Bronchial epithelial cell (primary cell): Measurements from ENCODE around the gene SLC7A6OS. TPM values are rescaled to one million over a fixed set of nuclear protein-coding genes. Genes with fewer than 3 reads are reported as not detected.

Experiments used
- DNase-seq: peaks from one replicate; pipeline ENCODE4 v3.0.0-alpha.2; 2010; ENCODE audit warnings: low read depth
- FAIRE-seq: peaks from 2 replicates; lab custom pipeline; 2011; peaks lifted over from hg19 to GRCh38; lab: Jason Lieb, UNC
- H3K27me3 ChIP-seq: 2 replicates; pipeline ENCODE4 v1.5.1; 2011; ENCODE audit warnings: low read length; ENCODE audit not compliant: control insufficient read depth, insufficient read depth
- H3K36me3 ChIP-seq: 2 replicates; pipeline ENCODE4 v1.5.1; 2011; ENCODE audit warnings: low read length; ENCODE audit not compliant: control insufficient read depth, insufficient read depth
- H3K4me3 ChIP-seq: 2 replicates; pipeline ENCODE4 v1.5.1; 2011; ENCODE audit warnings: mild to moderate bottlenecking, low read depth, low read length, control low read depth
- CTCF ChIP-seq: IDR thresholded peaks from 2 replicates; pipeline ENCODE4 v1.5.1; 2011; ENCODE audit warnings: mild to moderate bottlenecking, moderate library complexity, low read length, control low read depth, inconsistent platforms; ENCODE audit not compliant: insufficient read depth, severe bottlenecking
- total RNA-seq: library from RNA; depleted of rRNA; stranded (reverse); fragments of >200 nt; gene quantifications from 2 replicates; pipeline ENCODE4 v1.2.1, GENCODE V29; 2014

Gene SLC7A6OS
- total RNA-seq, 1 donor from 2014 or later = 17.4 TPM

GRCh38 chr16:68284847-68285246 lies 25.9 kb downstream of the SLC7A6OS start:
- Histone ChIP-seq H3K27me3 (no peaks in the 10 kb centered on the region), H3K36me3 (peaks cover 9% of the 10 kb centered on the region), H3K4me3 (no peak overlapping the region)
- FAIRE-seq (no peak), DNase-seq (no peak)
- no peak for TF ChIP-seq CTCF

- Histone ChIP-seq H3K36me3 (peaks cover 9% of the 10 kb centered on the region), H3K4me3 (no peak overlapping the region), H3K27me3 (no peaks in the 10 kb centered on the region)
- no peak for TF ChIP-seq CTCF
- no peak for DNase-seq
- no peak for FAIRE-seq
These were observed 26.7 kb downstream of the SLC7A6OS start for GRCh38 chr16:68283801-68284598.

- no peak for TF ChIP-seq CTCF
- DNase-seq = no peak
- H3K36me3 ChIP-seq = peaks cover 7% of the 10 kb centered on the region
- no peak overlapping the region for H3K4me3 ChIP-seq
- no peaks in the 10 kb centered on the region for H3K27me3 ChIP-seq
- FAIRE-seq = no peak
These were observed 27.4 kb downstream of the SLC7A6OS start for GRCh38 chr16:68283346-68283745.

GRCh38 chr16:68282064-68282452 lies 28.7 kb downstream of the SLC7A6OS start:
- no peaks in the 10 kb centered on the region for H3K27me3 ChIP-seq
- H3K36me3 ChIP-seq = peaks cover under 1% of the 10 kb centered on the region
- H3K4me3 ChIP-seq = no peak overlapping the region
- no peak for DNase-seq
- no peak for FAIRE-seq
- no peak for TF ChIP-seq CTCF

- DNase-seq (no peak), FAIRE-seq (no peak)
- Histone ChIP-seq H3K27me3 (no peaks in the 10 kb centered on the region), H3K4me3 (no peak overlapping the region), H3K36me3 (no peaks in the 10 kb centered on the region)
- no peak for TF ChIP-seq CTCF
These were observed 29.2 kb downstream of the SLC7A6OS start for GRCh38 chr16:68281368-68282063.
